ENCODE measurements around the gene SMO.
"Not testable (repeated sequence)": the region's sequence is repeated elsewhere in the genome, so short reads cannot be mapped to it uniquely, and the experiment has no call there.

SMO gene

GRCh38 chr7:129170441-129171021 lies 17.9 kb upstream of the SMO start:
- DNase-seq = no peak

GRCh38 chr7:129173861-129174260 lies 14.6 kb upstream of the SMO start:
- not testable (repeated sequence) for DNase-seq

GRCh38 chr7:129176916-129177710 lies 11.3 kb upstream of the SMO start:
- no peak for DNase-seq

- DNase-seq = no peak
These were observed 3.3 kb upstream of the SMO start for GRCh38 chr7:129184981-129185670.

GRCh38 chr7:129186749-129187260 lies 1.6 kb upstream of the SMO start:
- no peak for DNase-seq

GRCh38 chr7:129187681-129188371 lies 607 bp upstream of the SMO start:
- no peak for DNase-seq

GRCh38 chr7:129188892-129189660 lies 643 bp downstream of the SMO start:
- no peak for DNase-seq

- no peak for DNase-seq
These were observed 1.4 kb downstream of the SMO start for GRCh38 chr7:129189661-129190310.

GRCh38 chr7:129191272-129191671 lies 2.8 kb downstream of the SMO start:
- DNase-seq = no peak

- DNase-seq = no peak
These were observed 5.5 kb downstream of the SMO start for GRCh38 chr7:129193892-129194291.

- DNase-seq = no peak
These were observed 9.3 kb downstream of the SMO start for GRCh38 chr7:129197771-129198170.

- no peak for DNase-seq
These were observed 11.0 kb downstream of the SMO start for GRCh38 chr7:129199406-129199805.

- no peak for DNase-seq
These were observed 13.8 kb downstream of the SMO start for GRCh38 chr7:129202058-129202777.

- DNase-seq = no peak
These were observed 14.8 kb downstream of the SMO start for GRCh38 chr7:129203050-129203741.

- no peak for DNase-seq
These were observed 16.8 kb downstream of the SMO start for GRCh38 chr7:129205126-129205818.

- DNase-seq = no peak
These were observed 17.8 kb downstream of the SMO start for GRCh38 chr7:129205987-129206785.

GRCh38 chr7:129208667-129209066 lies 20.2 kb downstream of the SMO start:
- no peak for DNase-seq

GRCh38 chr7:129209067-129209926 lies 20.9 kb downstream of the SMO start:
- no peak for DNase-seq
